Measurements from ENCODE around the gene KIAA2012.
"Not testable (repeated sequence)": the region's sequence is repeated elsewhere in the genome, so short reads cannot be mapped to it uniquely, and the experiment has no call there.

KIAA2012 gene

GRCh38 chr2:202196727-202197126 is 123.7 kb downstream of the KIAA2012 start:
- no peak for DNase-seq (ENCODE audit: low read depth)

- no peak for DNase-seq (ENCODE audit: low read depth)
Observed at GRCh38 chr2:202201220-202202160, 128.4 kb downstream of the KIAA2012 start.

DNA sequence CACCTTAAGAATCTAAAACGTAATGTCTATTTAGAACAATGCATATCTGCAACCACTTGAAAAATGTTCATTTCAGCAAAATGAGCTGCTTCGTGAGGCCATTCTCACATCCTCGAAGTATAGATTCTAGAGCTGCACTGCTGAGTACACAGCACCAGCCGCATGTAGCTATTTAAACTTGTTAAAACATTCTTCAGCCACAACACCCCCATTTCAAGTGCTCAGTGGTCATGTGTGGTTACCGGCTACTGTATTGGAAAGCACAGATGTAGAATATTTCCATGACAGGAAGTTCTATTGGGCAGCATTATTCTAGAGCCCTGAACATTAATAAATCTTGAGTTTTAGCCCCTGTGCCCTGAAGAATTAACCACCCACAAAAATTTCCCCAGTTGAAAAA is 130.3 kb downstream of the KIAA2012 start:
- DNase-seq (ENCODE audit: low read depth) = no peak

DNA sequence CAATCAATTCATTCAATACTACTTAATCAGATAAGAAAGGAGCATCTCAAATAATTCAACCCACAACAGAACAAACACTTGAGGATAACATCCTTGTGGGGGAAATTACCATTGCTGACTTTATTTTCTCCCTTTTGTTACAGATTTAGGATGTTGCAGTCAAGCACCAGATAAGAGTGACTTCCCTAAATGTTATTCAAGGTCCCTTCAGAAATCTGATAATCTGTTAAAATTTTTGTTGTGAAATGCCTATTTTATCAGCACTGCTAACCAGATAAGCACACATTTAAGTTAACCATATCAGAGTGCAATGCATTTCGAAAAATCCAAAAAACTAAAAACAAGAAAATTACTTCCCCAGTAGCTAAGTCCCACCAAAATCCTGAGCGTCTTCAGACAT is 131.8 kb downstream of the KIAA2012 start:
- DNase-seq (ENCODE audit: low read depth) = no peak

DNA sequence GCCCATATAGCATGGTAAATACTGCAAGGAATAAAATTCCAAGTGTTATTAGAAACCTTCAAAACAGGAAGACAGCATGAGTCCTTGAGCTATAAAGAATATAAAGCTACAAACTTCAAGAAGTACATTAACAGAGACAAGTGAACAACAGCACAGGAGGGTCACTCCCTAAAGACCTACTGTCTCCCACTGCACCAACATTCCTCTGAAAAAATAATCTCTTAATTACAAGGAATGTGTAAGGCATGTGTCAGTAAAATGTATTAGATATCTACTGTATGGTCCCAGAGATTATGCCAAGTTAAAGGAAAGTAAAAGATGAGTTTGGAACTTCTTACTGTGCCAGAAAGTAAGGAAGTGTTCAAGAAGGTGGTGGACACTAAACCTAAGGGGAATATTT is 135.5 kb downstream of the KIAA2012 start:
- no peak for DNase-seq (ENCODE audit: low read depth)

GRCh38 chr2:202215179-202215578 is 142.1 kb downstream of the KIAA2012 start:
- no peak for DNase-seq (ENCODE audit: low read depth)

DNA sequence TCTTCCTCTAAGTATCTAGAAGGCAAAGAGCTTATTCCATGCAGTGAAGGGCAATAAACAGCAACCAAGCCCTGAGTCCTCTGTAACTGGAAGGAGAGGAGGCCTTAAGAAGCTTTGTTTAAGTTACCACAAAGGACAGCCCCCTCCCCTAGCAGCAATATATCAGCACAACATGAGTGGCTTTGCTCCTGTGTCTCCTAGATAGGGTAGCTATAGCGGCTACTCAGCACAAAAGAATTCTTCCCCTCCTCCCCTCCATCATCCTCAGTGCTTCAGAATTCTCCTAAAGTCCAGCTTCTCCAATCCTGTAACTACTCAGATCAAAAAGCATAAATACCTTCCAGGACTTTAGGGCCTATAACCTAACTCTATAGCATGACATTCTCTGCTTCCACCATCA is 148.8 kb downstream of the KIAA2012 start:
- no peak for DNase-seq (ENCODE audit: low read depth)

DNA sequence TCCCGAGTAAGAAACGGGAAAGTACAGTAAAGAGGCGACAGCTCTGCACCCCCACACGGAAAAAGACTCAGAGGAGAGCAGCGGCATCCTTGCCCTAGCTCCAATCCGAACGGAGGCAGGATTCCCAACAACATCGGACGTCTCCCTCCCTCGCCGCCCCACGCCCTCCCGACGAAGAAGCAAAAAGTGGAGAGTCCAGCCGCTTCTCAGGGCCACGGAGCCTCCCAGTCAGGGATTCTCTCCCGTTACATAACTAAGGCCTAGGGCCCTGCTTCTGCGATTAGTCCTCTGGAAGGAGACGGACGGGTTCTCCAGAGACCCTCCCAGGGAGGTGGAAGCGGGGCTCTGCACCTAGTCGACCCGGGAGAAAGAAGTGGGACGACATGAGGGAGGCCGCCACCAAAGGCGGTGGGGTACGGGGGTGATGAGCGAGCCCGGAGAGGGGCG is 164.8 kb downstream of the KIAA2012 start:
- DNase-seq (ENCODE audit: low read depth) = peak; percentile 30

GRCh38 chr2:202238234-202239197 is 165.5 kb downstream of the KIAA2012 start, which contains the start of gene SUMO1:
TSS of gene SUMO1 (minus strand) at chr2:202238597. CDS start at chr2:202238451, 146 bp downstream.
- peak; percentile 55 for DNase-seq (ENCODE audit: low read depth)

DNA sequence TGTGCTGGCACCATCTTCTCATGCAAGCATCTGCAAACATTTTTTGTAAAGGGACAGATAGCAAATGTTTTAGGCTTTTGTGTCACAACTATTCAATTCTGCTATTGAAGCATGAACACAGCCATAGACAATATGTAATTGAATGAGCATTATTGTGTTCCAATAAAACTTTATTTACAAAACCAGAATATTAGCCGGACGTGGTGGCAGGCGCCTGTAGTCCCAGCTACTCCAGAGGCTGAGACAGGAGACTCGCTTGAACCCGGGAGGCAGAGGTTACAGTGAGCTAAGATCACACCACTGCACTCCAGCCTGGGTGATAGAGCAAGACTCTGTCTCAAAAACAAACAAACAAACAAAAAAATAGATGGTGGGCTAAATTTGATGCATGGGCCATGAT is 174.7 kb downstream of the KIAA2012 start:
- DNase-seq (ENCODE audit: low read depth) = not testable (repeated sequence)

GRCh38 chr2:202249521-202250253 is 176.6 kb downstream of the KIAA2012 start:
- DNase-seq (ENCODE audit: low read depth) = no peak

DNA sequence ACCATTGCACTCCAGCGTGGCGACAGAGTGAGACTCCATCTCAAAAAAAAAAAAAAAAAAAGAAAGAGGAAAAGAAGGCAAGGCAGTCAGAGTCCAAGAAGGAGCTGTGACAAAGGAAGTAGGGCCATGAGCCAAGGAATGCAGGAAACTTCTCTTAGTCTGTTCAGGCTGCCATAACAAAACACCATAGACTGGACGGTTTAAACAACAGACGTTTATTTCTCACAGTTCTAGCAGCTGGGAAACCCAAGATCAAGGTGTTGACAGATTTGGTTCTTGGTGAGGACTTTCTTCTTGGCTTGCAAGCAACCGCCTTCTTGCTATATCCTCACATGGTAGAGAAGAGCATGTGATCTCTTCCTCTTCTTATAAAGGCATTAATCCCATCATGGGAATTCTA is 178.4 kb downstream of the KIAA2012 start:
- DNase-seq (ENCODE audit: low read depth) = no peak

Data from GM04504 (cell line).